HG03066 (cell line): Measurements from ENCODE around the gene TNFAIP6.
A peak's percentile ranks its signal among the peaks of the same experiment; 100 is the strongest.

Experiments used
- ATAC-seq: cut with Tn5 transposase; IDR thresholded peaks from one replicate; pipeline ENCODE4 v1.9.1; 2021; ENCODE audit warnings: low read depth; ENCODE audit not compliant: unreplicated experiment

TNFAIP6 gene

GRCh38 chr2:151359768-151360461 is 2.5 kb downstream of the TNFAIP6 start:
- no peak for ATAC-seq

- ATAC-seq: no peak
Measured at GRCh38 chr2:151361674-151362370, 4.4 kb downstream of the TNFAIP6 start.

GRCh38 chr2:151363709-151364108 is 6.3 kb downstream of the TNFAIP6 start:
- peak; percentile 69 for ATAC-seq

- ATAC-seq: no peak
Measured at GRCh38 chr2:151367571-151367970, 10.2 kb downstream of the TNFAIP6 start.

- ATAC-seq: peak; percentile 91
Measured at GRCh38 chr2:151374436-151374835, 17.0 kb downstream of the TNFAIP6 start.

- ATAC-seq: no peak
Measured at GRCh38 chr2:151379169-151379568, 21.8 kb downstream of the TNFAIP6 start.

- ATAC-seq: no peak
Measured at GRCh38 chr2:151380580-151381235, 23.3 kb downstream of the TNFAIP6 start.

GRCh38 chr2:151381266-151381665 is 23.9 kb downstream of the TNFAIP6 start:
- ATAC-seq: no peak

- ATAC-seq: no peak
Measured at GRCh38 chr2:151388011-151388410, 30.6 kb downstream of the TNFAIP6 start.

GRCh38 chr2:151391436-151391835 is 34.0 kb downstream of the TNFAIP6 start:
- no peak for ATAC-seq

- no peak for ATAC-seq
Measured at GRCh38 chr2:151394509-151394908, 37.1 kb downstream of the TNFAIP6 start.

GRCh38 chr2:151395509-151396374 is 38.4 kb downstream of the TNFAIP6 start:
- no peak for ATAC-seq

GRCh38 chr2:151399981-151400380 is 42.6 kb downstream of the TNFAIP6 start:
- no peak for ATAC-seq

GRCh38 chr2:151401149-151401548 is 43.8 kb downstream of the TNFAIP6 start:
- ATAC-seq: no peak

GRCh38 chr2:151403914-151404313 is 46.5 kb downstream of the TNFAIP6 start:
- ATAC-seq: no peak

- no peak for ATAC-seq
Measured at GRCh38 chr2:151405376-151405775, 48.0 kb downstream of the TNFAIP6 start.

GRCh38 chr2:151407281-151407680 is 49.9 kb downstream of the TNFAIP6 start:
- no peak for ATAC-seq

- ATAC-seq: no peak
Measured at GRCh38 chr2:151408788-151409600, 51.6 kb downstream of the TNFAIP6 start.

GRCh38 chr2:151409601-151410484 is 52.5 kb downstream of the TNFAIP6 start, which contains the start of gene RIF1:
Gene RIF1, plus strand, starts transcription at chr2:151409902. Its CDS starts 522 bp downstream, at chr2:151410424.
- peak; percentile 94 for ATAC-seq
